ENCODE measurements around the gene MSGN1. TPM values are rescaled to one million over a fixed set of nuclear protein-coding genes. Genes with fewer than 3 reads are reported as not detected.

The MSGN1 gene
- total RNA-seq, 1 experiment from 2014 or later, result not detected

DNA sequence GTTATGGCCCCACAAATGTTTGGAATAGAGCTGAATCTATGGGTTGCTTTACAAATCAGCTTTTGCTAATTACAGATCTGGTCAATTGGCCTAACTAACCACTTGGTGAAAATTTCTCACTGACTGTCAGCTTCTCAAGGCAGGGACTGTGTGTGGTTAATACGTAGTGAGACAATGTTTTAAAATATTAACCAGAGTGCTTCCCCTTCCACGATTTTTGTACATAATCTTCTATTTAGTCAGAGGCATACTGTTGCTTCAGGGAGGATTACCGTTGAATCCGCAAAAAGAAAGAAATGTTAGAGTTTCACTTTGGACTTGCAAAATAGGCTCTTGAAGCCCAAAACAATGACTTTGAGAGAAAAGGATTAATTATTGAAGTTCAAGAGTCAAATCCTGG, 47.3 kb downstream of the MSGN1 start:
- H3K4me2 ChIP-seq (ENCODE audit: insufficient read depth, insufficient read length, low read length), result no peak overlapping the region
- H3K27ac ChIP-seq (ENCODE audit: insufficient read length, low read depth, low read length), result no peak overlapping the region
- H3T11ph ChIP-seq (ENCODE audit: low read length), result no peak overlapping the region
- H3K27me3 ChIP-seq (ENCODE audit: insufficient read depth, low read length), result no peaks in the 10 kb centered on the region
- no CpG with 5 or more reads among the region's 4 CpGs for WGBS (ENCODE audit: extremely low coverage, insufficient read length, low lambda C conversion rate)
- no peak overlapping the region for H4K91ac ChIP-seq (ENCODE audit: insufficient read length, low read depth, low read length)
- no peak overlapping the region for H3K9ac ChIP-seq (ENCODE audit: extremely low read depth, insufficient read length, low read length)
- H3K14ac ChIP-seq (ENCODE audit: insufficient read depth, low read length), result no peak overlapping the region
- H3K9me3 Mint-ChIP-seq, result no peaks in the 10 kb centered on the region
- H2BK5ac ChIP-seq (ENCODE audit: insufficient read length, low read length), result no peak overlapping the region
- H3K4me1 Mint-ChIP-seq, result peaks cover 0 to 3% of the 10 kb centered on the region in 2 experiments; a peak in 2 of 4 replicates
- peaks cover 2% of the 10 kb centered on the region for H4K20me1 ChIP-seq (ENCODE audit: control insufficient read depth, insufficient read depth, insufficient read length)
- no peaks in the 10 kb centered on the region for H3K79me2 ChIP-seq (ENCODE audit: insufficient read depth, low read length)
- H2BK20ac ChIP-seq (ENCODE audit: low read depth, low read length, poor library complexity, severe bottlenecking), result no peak overlapping the region
- TF ChIP-seq, protein P1, sequence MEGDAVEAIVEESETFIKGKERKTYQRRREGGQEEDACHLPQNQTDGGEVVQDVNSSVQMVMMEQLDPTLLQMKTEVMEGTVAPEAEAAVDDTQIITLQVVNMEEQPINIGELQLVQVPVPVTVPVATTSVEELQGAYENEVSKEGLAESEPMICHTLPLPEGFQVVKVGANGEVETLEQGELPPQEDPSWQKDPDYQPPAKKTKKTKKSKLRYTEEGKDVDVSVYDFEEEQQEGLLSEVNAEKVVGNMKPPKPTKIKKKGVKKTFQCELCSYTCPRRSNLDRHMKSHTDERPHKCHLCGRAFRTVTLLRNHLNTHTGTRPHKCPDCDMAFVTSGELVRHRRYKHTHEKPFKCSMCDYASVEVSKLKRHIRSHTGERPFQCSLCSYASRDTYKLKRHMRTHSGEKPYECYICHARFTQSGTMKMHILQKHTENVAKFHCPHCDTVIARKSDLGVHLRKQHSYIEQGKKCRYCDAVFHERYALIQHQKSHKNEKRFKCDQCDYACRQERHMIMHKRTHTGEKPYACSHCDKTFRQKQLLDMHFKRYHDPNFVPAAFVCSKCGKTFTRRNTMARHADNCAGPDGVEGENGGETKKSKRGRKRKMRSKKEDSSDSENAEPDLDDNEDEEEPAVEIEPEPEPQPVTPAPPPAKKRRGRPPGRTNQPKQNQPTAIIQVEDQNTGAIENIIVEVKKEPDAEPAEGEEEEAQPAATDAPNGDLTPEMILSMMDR (conservative IDR thresholded peaks at IDR 0.05), result no peak
- no peak overlapping the region for H3K4ac ChIP-seq (ENCODE audit: low read depth, low read length)
- H3K56ac ChIP-seq (ENCODE audit: insufficient read length, low read depth, low read length), result no peak overlapping the region
- H3K79me1 ChIP-seq (ENCODE audit: insufficient read depth, low read depth, low read length, poor library complexity, severe bottlenecking), result no peaks in the 10 kb centered on the region
- no peak overlapping the region for H3K27ac Mint-ChIP-seq
- H3K9me3 ChIP-seq (ENCODE audit: control insufficient read depth, low read depth, low read length), result no peaks in the 10 kb centered on the region
- no peak overlapping the region for H4K8ac ChIP-seq (replicated peaks; ENCODE audit: insufficient read length, low read depth, low read length)
- H2AK5ac ChIP-seq (ENCODE audit: insufficient read length, low read length), result no peak overlapping the region
- no peaks in the 10 kb centered on the region for H3K36me3 Mint-ChIP-seq (ENCODE audit: insufficient read depth in 1 of 3, low read depth in 3 of 3)
- H4K5ac ChIP-seq (ENCODE audit: insufficient read length, low read depth, low read length), result no peak overlapping the region
- H2BK120ac ChIP-seq (ENCODE audit: low read depth, low read length, poor library complexity, severe bottlenecking), result no peak overlapping the region
- no peak overlapping the region for H2AFZ ChIP-seq (ENCODE audit: low read length)
- H3K27me3 Mint-ChIP-seq (ENCODE audit: low read depth), result peaks cover 2% of the 10 kb centered on the region
- no peak overlapping the region for H2BK15ac ChIP-seq (ENCODE audit: low read depth, low read length)
- H3K23ac ChIP-seq (ENCODE audit: insufficient read length, low read depth, low read length), result no peak overlapping the region
- no peak overlapping the region for H3K18ac ChIP-seq (ENCODE audit: insufficient read length, low read depth, low read length)
- DNase-seq, result no peak
- no peaks in the 10 kb centered on the region for H3K23me2 ChIP-seq (ENCODE audit: insufficient read length, low read depth, low read length, poor library complexity, severe bottlenecking)
- no peak overlapping the region for H2BK12ac ChIP-seq (ENCODE audit: insufficient read length, low read depth, low read length)
- no peak overlapping the region for H3K4me3 Mint-ChIP-seq
- H3K4me1 ChIP-seq (ENCODE audit: insufficient read depth, low read length), result no peaks in the 10 kb centered on the region

Data from H9 (cell line).